Mammary epithelial cell (primary cell): ENCODE results near the gene AP1M1.

Experiments used
- CTCF ChIP-seq, 2 donors: IDR thresholded peaks in 1 of 2; conservative IDR thresholded peaks in 1 of 2; 2 replicates each; pipeline ENCODE4 v1.5.1; 2011 to 2012; ENCODE audit warnings: inconsistent platforms in 2 of 2, low read length in 2 of 2, mild to moderate bottlenecking in 2 of 2, control low read depth in 1 of 2, low read depth in 1 of 2; ENCODE audit not compliant: insufficient read depth in 1 of 2; ENCODE audit errors: extremely low read depth in 1 of 2
- EZH2 ChIP-seq: IDR thresholded peaks from 2 replicates; pipeline ENCODE4 v1.6.1; 2012; ENCODE audit warnings: low read length, inconsistent platforms, borderline replicate concordance

GRCh38 chr19:16265205-16265604 lies 67.5 kb downstream of the AP1M1 start:
- TF ChIP-seq EZH2 (no peak), CTCF (conservative IDR thresholded peaks at IDR 0.05 in 1 of 2, IDR thresholded peaks at IDR 0.05 in 1 of 2; ENCODE audit: extremely low read depth in 1 of 2, insufficient read depth in 1 of 2, low read depth in 1 of 2, low read length in 2 of 2) (no peak)
